GM12864 (cell line): Measurements from ENCODE around the gene PMEPA1.

Experiments used
- DNase-seq: peaks from one replicate; pipeline ENCODE4 v3.0.0-alpha.2; 2011; ENCODE audit warnings: low read depth
- H3K4me3 ChIP-seq: 2 replicates; pipeline ENCODE4 v1.5.1; 2011; ENCODE audit warnings: mild to moderate bottlenecking, low read depth, low read length, control low read depth
- TF ChIP-seq, protein P1 (sequence below): IDR thresholded peaks from 2 replicates; pipeline ENCODE4 v1.5.1; 2011; ENCODE audit warnings: low read depth, mild to moderate bottlenecking, moderate library complexity, low read length, control low read depth, inconsistent platforms; ENCODE audit errors: missing control alignments

The PMEPA1 gene

GRCh38 chr20:57675773-57676172 is 34.0 kb downstream of the PMEPA1 start:
- H3K4me3 ChIP-seq: no peak overlapping the region
- DNase-seq: no peak
- TF ChIP-seq, protein P1, sequence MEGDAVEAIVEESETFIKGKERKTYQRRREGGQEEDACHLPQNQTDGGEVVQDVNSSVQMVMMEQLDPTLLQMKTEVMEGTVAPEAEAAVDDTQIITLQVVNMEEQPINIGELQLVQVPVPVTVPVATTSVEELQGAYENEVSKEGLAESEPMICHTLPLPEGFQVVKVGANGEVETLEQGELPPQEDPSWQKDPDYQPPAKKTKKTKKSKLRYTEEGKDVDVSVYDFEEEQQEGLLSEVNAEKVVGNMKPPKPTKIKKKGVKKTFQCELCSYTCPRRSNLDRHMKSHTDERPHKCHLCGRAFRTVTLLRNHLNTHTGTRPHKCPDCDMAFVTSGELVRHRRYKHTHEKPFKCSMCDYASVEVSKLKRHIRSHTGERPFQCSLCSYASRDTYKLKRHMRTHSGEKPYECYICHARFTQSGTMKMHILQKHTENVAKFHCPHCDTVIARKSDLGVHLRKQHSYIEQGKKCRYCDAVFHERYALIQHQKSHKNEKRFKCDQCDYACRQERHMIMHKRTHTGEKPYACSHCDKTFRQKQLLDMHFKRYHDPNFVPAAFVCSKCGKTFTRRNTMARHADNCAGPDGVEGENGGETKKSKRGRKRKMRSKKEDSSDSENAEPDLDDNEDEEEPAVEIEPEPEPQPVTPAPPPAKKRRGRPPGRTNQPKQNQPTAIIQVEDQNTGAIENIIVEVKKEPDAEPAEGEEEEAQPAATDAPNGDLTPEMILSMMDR: no peak

DNA sequence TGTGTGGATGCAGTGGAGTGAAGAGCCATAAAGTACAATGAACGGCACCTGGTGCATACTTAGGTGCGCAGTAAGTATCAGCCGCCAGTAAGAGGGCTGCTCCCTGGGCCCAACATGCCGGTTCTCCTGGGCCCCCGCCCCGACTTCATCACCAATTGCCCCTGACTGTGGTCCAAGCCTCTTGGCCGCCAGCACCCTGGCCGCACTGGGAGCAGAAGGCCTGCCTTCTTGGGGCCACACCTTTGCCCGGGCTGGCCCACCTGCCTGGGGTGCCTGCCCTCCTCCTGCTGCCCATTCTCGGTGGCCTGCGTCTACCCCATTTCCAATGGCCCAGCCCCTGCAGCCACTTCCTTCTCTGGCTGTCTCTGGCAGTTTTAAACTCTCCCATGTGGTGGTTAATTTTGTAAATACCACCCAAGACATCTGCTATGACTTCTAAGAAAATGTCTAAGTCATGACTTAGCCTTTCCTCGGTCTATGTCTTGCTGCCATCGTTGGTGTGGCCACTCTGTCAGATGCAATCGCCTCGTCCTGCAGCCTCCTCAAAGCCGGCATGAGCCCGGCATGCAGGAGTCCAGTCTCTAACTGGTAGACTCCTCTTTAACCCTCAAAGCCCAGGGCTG is 36.8 kb downstream of the PMEPA1 start:
- TF ChIP-seq, protein P1: no peak
- H3K4me3 ChIP-seq: no peak overlapping the region
- no peak for DNase-seq

DNA sequence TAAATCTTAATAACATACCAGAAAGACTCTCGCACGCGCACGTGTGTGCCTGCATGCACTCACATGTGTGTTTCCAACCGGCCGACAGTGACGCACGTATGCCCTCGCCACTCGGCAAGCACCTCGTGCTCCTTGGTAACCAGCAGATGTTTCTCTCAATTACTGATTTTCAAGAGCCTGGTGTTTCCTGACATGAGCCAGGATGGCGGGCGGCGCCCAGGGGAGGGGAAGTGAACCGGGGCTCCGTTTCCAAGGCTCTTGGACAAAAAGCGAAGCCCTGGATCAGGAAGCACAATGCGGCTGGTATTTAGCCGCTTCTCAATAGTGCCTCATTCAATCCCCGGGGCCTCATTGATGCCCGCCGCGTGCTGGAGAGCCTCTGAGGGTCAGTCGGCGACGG is 37.7 kb downstream of the PMEPA1 start:
- no peak for DNase-seq
- TF ChIP-seq, protein P1: no peak
- no peak overlapping the region for H3K4me3 ChIP-seq

DNA sequence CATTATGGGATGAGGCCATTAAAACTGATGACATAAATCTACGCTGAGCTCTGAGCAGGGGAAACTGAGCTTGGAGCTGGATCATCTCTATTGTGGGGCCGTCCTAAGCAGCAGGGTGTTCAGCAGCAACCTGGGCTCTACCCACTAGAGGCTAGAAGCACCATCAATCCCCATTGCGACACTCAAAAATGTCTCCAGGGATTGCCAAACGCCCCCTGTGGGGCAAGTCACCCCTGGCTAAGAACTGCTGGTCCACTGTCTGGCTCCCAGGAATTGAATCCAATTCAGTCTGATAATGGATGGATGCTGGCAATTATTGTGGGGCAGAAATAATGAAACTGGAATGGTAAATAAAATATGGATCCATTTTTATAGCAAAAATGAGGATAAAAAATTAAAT is 38.2 kb downstream of the PMEPA1 start:
- DNase-seq: no peak
- no peak overlapping the region for H3K4me3 ChIP-seq
- TF ChIP-seq, protein P1: no peak

DNA sequence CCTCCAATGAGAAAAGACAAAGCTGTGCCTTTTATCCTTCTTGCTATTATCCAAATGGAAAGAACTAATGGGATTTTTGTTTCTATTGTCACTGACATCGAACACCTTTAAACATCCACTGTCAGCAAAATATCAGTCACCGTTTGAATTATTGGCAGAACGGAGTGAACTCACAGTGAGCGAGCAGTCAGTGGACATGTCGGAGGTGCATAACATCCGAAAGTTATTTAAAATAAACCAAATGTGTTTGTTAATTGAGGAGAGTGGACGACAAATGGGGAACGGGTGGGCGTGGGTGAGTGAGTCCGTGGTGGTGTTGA is 38.8 kb downstream of the PMEPA1 start:
- H3K4me3 ChIP-seq: no peak overlapping the region
- TF ChIP-seq, protein P1: no peak
- no peak for DNase-seq

DNA sequence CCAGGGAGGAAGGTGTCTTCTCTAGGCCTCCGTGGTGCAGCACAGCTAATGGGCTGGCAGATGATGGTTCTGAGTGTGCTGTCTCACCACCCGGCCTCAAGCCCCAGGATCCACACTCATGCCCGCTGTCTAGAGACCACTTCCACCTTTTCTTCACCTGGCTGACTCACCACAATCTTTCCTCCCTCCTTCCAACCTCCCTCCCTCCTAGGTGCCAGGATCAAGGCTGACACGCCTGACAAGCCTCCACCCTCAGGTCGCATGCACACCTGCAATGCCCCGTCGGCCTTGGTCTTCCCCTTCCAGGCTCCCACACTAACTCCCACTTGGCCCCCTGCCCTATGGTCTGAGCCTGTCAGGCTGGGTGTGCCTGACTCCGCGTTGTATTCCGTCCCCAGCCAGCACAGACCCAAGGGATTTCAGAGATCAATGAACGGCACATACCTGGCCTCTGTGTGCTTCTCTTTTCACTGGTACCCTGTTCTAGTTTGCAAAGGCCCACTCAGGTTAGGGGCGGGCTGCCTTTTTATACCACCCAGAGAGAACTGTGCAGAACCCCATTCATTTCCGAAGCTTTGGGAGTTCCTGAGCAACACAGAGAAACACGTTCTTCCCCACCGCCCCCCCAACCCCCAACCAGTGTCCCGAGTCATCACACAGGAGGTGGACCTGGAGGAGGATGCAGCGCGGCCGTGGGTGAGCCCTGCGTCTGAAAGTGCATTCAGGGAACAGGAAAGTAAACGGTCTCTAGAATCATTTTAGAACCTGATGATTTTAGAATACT is 39.3 kb downstream of the PMEPA1 start:
- TF ChIP-seq, protein P1: no peak
- DNase-seq: no peak
- no peak overlapping the region for H3K4me3 ChIP-seq

- TF ChIP-seq, protein P1: no peak
- no peak overlapping the region for H3K4me3 ChIP-seq
- no peak for DNase-seq
These were observed 40.2 kb downstream of the PMEPA1 start for GRCh38 chr20:57669632-57670031.
